GM19463 (cell line): ENCODE results near the gene VOPP1.
"Not testable (repeated sequence)": the region's sequence is repeated elsewhere in the genome, so short reads cannot be mapped to it uniquely, and the experiment has no call there.

ENCODE experiments used
- ATAC-seq: cut with Tn5 transposase; IDR thresholded peaks from one replicate; pipeline ENCODE4 v1.9.1; 2021; ENCODE audit warnings: mild to moderate bottlenecking, moderate library complexity; ENCODE audit not compliant: unreplicated experiment

Gene VOPP1, protein sequence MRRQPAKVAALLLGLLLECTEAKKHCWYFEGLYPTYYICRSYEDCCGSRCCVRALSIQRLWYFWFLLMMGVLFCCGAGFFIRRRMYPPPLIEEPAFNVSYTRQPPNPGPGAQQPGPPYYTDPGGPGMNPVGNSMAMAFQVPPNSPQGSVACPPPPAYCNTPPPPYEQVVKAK

GRCh38 chr7:55572378-55573233 lies at the start of gene VOPP1:
Gene VOPP1, minus strand, starts transcription at chr7:55572502. Its CDS starts 178 bp downstream, at chr7:55572324.
- ATAC-seq: peak; percentile 46

DNA sequence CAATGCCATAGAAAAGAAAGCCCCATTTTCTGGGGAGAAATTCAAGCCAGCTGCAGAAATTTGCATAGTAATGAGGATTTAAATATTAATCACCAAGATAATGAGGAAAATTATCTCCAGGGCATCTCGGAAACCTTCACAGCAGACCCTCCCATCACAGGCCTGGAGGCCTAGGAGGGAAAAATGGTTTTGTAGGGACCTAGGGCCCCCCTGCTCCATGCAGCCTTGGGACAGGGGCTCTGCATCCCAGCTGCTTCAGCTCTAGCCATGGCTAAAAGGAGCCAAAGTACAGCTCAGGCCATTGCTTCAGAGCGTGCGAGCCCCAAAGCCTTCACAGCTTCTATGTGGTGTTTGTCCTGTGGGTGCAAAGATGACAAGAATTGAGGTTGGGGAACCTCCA lies 46.6 kb upstream of the VOPP1 start:
- ATAC-seq: no peak

DNA sequence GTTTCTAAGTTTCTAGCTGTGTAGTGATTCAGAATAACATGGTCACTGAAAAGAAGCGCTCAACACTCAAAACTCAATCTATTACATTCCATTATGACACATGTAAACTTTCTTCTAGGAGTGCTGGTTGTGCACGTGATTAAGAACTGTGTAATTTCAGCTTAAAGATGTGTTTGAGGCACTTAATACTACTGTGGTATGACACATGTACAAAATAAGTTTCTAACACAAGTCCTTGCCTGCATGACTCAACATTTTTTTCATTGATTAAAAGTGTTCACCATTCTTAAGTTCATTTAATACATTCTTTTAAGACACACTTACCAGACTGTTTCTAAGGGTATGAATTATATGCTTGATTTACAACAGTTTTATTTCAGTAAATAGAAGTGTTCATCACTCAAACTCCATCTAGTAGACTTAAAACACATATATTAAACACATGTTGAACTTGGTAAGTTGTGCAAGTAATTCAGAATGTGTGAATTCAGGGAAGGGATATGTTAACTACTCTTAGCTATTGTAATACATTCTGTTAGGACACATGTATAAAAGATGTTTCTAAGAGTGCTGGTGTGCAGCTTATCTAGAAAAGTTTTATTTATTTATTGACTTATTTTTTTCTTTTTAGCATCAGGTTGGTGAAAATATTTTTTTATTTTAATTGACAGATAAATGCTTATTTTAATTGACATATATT lies 42.2 kb upstream of the VOPP1 start:
- not testable (repeated sequence) for ATAC-seq

GRCh38 chr7:55609726-55610125 lies 37.4 kb upstream of the VOPP1 start:
- ATAC-seq: not testable (repeated sequence)

DNA sequence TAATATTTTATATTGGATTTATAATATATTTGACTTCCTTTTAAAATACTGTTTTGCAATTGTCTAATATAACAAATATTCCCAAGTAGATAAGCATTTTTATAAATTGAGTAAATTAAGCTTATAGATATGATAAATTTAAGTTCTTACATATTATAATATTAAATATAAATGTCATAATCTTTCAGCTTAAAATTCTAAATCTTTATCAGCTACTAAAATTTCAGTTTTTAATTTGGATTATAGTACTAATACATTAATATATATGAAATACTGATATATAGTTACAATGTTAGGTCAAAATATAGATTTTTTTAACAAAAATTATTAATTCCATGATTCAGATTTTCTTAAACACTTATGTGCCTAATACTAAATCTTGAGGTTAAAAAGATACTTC lies 33.4 kb upstream of the VOPP1 start:
- ATAC-seq: not testable (repeated sequence)

DNA sequence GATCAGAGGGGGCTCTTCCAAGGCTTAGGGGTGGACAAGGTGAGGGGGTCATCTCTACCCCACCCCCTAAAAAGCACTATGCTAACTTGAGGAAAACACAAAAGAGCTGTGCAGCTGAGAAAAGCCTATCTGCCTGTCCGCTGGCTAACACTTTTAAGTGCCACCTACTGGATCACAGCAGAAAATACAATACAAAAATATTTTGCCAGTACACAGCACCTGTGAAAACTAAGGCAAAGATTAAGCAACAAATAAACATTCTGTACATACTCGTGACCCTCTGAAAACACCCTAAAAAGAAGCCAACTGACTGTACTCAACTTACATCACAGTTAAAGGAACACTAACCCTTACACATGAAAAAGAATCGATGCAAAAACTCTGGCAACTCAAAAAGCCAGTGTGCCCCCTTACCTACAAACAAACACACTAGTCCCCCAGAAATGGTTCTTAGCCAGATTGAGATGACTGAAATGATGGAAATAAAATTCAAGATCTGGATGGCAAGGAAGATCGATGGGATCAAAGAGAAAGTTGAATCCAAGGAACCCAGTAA lies 25.7 kb upstream of the VOPP1 start:
- ATAC-seq: peak; percentile 50

GRCh38 chr7:55597214-55597739 lies 25.0 kb upstream of the VOPP1 start:
- not testable (repeated sequence) for ATAC-seq

DNA sequence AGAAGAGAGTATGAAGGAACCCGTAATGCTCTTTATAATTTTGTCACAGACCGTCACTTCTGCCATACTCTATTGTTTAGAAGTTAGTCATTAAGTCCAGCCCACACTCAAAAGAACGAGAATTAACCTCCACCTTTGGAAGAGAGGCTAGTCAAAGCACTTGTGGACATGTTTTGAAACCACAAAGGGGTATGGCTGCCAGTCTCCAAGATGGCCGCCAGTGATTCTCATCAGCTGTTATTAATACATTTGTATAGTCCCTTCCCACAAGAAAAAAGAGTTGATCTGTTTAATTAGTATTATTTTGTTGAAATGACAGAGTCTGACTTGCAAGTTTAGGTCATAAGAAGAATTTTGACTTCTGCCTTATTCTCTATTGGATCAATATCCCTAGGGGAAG lies 23.2 kb upstream of the VOPP1 start:
- ATAC-seq: no peak

DNA sequence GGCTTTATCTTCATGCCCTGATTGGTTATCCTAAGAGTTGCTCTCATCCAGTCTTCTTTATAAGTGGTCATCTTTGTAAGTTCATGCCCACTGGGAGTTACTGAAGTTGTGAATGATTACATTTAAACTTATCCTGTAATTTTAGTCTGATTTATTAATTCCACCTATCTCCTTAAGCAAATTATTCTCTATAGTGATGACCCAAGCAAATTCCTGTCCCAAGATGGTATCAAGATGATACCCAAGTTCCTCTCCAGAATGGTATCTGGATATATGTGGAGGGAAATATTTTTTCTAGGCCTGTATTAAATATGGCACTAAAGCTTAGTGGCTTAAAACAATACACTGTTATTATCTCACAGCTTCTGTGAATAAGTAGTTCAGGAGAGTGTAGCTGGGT lies 22.6 kb upstream of the VOPP1 start:
- no peak for ATAC-seq

DNA sequence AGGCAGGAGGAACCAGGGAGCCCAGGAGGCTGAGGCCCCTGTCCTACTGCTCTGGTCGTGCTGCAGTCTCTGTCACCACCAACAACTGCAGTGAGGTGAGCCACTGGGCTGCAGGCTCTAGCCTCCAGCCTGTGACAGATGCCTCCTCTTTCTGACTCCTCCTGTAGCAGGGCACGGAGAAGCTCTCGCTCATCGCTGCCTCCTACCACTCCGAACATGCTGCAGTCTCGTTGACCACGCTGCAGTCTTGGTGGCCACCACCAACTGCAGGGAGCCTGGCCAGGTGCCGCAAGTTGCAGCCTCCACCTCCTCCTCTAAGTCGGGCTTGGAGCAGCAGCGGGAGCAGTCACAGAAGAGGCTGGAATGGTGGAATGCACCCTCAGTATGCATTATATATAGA lies 22.1 kb upstream of the VOPP1 start:
- ATAC-seq: no peak

DNA sequence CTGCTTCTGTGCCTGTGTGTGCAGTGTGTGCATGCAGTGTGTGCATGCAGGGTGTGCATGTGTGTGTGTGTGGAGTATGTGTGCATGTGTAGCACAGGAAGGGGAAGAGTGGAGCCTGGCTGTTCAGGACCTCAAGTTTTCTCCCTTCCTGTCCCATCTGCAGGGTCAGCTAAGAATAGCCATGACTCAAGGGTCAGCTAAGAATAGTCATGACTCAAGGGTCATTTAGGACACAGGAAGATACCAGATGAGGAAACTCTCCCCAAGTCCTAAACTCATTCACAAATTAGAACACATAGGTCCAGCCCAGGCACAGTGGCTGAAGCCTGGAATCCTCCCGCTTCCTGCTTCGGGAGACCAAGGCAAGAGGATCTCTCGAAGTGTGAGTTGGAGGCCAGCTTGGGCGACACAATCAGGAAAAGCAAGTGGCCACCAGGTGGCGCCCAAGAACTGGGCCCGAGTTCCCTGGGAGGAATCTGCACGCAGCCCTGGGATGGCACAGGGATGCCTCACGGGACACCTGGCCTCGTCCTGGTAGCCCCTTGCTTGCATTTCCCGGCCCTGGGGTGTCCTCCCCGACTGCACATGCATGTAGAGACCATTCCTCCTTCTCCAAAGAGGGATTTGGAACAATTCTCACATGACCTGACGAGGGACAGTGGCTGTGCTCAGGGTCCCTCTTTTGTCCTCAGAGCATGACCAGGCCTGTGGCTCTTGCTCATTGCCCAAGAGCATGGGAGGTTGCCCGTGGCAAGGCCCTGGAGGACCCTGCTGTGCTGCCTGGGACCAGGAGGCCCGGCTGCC lies 21.4 kb upstream of the VOPP1 start:
- peak; percentile 46 for ATAC-seq

GRCh38 chr7:55593172-55593514 lies 20.8 kb upstream of the VOPP1 start:
- ATAC-seq: no peak

DNA sequence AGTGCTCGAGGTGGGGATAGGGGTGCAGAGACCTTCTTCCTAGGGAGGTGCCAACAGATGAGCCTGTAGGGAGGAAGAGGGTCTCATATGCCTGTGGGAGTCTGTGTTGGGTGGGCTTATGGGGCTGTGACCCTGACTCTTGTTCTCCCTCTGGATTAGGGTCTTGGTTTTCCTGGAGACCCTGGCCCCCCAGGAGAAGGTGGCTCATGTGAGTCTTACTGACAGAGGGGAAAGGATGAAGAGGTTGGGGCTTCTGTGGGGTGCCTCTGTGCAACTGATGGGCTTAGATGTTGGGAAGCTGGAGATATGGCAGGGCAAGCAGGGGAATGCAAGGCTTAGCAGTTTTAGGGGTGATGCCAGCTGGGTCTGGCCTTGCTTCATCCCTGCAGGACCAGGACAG lies 20.2 kb upstream of the VOPP1 start:
- no peak for ATAC-seq

DNA sequence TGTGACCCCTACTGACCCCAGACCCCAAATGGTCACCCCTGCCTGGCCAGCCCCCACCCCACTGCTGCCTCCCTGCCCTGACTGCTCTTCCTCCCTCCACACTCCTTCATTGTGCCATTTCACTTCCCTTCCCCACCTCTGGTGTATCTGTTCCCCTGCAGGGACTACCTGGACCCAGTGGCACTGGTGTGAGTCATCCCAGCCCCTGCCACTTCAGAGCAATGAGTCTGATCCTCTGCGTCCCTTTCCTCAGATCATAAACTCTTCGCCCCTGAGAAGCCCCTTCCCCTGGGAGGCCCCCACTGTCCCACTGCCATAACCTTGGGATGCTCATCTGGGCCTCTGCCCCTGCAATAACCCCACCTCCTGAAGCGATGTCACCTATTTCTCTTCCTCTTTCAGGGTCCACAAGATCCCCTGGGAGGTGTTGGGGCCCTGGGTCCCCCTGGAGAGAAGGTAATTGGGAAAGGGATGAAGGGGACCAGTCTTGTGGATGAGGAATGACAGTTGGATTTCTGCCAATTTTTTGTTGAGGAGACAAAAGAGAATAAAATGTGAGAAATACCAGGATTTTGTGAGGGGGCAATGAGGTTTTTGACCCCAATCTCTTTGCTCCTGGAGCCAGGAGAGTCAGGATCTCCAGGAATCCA lies 19.1 kb upstream of the VOPP1 start:
- peak; percentile 54 for ATAC-seq

GRCh38 chr7:55590517-55591281 lies 18.4 kb upstream of the VOPP1 start:
- ATAC-seq: no peak

- ATAC-seq: no peak
Measured at GRCh38 chr7:55589905-55590304, 17.6 kb upstream of the VOPP1 start.

DNA sequence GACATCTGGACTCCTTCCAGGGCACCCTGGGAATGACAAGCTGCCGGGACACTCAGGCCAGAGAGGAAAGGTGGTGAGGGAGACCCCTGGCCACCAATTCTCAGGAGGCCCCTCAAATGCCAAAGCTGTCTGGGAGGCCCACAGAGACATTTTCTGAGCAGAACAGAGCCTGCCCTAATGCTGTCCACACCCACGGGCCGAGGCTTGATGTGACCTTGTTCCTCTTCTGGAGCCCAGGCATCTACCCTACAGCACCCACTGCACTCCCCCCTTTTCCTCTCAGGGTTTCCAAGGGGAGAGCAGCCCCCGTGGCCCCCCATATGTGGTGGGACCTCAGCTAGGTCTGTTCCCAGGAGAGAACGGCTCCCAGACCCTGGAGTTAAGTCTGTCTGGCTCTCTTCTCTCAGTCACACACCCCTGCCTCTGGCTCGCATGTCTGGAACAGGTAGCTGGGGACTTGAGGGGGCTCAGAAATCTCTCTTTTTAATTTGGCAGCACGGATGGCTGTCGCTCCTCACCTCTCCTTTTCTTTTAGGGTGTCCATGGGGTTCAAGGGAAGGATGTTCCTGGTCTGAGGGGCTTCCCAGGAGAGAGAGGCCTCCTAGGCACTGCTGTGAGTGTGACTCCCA lies 16.8 kb upstream of the VOPP1 start:
- no peak for ATAC-seq

DNA sequence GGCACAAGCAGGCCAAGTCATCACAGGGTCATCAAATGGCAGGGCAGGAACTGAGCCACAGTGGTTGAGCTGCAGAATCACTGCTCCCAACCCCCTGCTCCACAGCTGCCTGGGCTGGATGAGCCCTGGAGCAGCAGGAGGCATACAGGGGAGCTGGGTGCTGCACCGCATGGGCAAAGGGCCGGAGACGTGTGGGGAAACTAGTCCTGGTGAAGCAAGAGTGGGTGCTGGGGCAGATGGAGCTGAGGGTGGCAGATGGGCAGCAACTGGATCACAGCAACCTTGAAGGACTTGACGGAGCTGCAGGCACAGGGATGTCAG lies 16.0 kb upstream of the VOPP1 start:
- ATAC-seq: no peak
